Hindlimb muscle (tissue), 1 donor: ENCODE data around the gene NEO1. TPM values are rescaled to one million over a fixed set of nuclear protein-coding genes. Genes with fewer than 3 reads are reported as not detected.

Experiments used
- DNase-seq: peaks from one replicate; pipeline ENCODE4 v3.0.0-alpha.2; 2013
- polyA plus RNA-seq: library from polyadenylated mRNA; unstranded; fragments of 120-200 nt; gene quantifications from one replicate; pipeline ENCODE4 v1.2.1, GENCODE V29; 2013; ENCODE audit not compliant: insufficient read length

Gene NEO1
- polyA plus RNA-seq, 1 donor = 40.2 TPM

DNA sequence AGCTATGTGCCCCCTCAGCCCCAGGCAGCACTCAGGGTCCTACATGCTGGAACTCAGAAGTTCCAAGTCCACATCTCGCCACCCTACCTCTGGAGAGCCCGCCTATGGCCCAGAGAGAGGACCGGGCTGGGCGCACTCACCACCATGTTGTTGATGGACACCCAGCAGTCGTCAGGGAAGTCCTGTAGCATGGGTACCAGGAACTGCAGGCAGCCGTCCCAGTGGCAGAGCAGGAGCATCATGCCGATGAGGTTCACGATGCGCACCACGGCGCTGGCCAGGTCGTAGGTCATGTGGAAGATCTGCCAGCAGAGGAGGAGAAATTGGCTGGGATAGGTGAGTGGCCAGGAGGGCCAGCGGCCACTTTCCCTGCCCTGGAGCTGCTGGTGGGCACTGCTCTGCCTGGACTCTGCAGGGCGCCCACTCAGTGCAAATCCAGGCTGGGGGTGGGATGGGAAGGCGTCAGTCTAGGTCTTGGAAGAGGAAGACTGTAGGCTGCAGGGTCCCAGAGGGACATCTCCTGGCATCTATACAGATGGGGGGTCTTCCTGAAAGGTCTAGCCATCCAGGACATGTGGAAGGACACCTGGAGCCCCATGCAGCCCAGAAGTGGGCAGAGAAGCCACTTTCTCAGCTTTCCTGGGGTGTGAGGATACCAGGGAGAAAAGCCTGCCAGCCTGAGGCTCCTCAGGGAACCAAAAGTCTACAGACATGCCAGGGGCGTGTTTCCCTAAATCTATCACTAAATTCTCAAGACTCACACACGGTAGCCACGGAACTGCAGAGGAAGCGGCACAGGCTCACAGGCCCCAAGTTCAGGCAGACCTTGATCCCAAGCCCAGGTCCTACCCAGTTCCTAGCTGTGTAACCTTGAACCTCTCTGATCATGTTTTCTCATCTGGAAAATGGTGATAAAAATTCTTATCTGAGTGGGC lies 280.0 kb downstream of the NEO1 start:
- no peak for DNase-seq

DNA sequence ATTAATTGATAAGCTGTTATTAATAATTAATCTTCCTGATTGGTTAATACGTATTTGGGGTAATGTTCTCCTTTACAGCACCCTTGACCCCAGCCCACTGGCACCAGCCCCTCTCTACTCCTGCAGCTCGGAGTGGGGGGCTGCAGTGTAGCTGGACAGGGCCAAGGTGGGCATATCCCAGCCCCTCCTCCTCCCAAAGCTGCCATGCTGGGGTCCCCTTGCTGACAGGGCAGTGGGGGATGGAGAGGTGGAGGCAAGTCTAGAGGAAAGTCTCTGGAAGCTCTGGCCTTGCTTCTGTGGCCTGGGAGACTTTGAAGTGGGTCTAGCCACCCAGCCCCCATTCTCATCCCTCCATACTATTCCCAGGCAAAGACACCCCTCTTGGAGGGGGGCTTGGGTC lies 280.7 kb downstream of the NEO1 start:
- no peak for DNase-seq

DNA sequence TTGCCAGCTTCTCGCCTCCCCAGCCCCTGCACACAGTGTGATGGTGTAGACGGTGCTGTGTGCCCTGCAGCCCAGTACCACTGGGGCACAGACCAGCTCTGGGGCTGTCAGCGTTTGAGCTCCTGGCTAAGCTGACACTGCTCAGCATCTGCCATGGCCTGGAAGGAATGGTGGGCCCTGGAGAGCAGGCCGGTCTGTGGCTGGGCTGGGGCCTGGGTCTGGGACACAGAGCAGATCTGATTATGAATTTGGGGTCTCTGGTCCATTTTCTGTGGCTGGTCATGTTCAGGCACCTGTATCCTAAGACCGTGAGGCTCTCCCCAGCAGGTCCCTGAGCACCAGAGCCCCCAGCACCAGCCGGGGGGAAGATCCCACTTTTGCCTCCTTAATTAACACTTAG lies 281.8 kb downstream of the NEO1 start:
- no peak for DNase-seq

DNA sequence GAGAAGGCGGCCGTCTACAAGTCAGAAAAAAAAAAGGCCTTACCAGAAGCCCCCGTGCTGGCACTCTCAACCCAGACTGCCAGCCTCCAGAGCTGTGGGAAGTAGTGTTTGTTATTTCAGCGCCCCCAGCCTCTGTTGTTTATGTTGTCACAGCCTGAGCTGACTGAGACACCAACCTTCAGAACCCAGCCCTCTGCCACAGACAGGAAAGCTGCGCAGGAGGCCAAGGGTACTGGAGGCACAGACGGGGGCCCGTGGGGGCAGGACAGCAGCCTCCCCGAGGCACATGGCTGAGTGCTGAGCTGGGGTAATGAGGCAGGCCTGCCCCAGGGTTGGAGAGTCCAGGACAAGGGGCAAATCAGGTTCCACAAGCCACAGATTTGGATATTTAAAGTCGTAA lies 282.8 kb downstream of the NEO1 start:
- no peak for DNase-seq

DNA sequence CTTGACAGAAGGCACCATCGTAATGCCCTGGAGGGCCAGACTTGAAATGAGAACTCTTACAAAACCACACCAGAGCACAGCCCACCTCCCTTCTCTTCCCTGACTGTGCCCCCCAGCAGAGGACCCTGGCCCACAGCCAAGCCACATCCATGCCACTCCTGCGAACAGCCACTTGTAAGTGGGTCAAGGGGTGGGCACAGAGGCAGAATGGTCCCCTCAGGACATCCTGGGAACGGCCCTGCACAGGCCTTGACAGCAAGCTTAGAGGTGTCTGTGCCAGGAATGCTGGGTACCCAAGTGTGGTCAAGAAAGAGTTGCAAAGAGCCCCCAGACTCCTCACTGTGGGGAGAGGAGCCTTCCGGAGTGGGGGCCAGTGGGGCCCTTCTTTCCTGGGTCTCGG lies 283.2 kb downstream of the NEO1 start:
- no peak for DNase-seq

DNA sequence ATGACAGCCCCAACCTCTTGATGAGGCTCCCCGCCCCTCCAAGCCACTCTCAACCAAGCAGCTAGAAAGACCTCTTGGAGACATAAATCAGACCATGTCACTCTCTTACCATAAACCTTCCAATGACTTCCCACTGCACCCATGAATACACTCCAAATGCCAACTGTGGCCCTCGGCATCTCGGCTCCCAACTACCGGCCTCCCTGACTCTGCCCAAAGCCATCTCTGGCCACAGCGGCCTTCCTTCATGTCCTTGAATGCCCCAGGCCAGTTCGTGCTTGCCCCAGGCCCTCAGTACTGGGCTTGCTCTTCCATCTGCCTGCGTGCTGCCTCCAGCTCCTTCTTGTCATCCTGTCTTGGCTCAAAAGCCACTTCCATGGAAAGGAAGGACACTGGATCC lies 284.5 kb downstream of the NEO1 start:
- no peak for DNase-seq

DNA sequence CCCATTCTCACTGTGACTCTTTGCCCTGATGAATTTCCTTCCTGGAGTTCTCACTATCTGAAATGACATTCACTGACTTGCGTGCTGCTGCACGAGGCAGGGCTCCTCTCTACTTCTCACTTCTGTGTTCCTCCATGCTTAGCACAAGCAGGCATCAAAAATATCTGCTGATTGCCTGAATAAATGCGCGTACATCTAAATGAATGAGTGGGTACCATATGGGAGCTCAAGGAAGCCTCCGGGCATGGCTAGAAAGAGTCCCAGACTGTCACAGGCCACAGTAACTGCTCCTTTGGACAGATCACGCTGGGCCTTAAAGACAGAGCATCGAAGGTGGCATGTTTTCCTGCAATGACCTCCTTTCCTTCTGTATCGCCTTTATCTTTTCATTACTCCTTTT lies 284.9 kb downstream of the NEO1 start:
- DNase-seq = no peak

DNA sequence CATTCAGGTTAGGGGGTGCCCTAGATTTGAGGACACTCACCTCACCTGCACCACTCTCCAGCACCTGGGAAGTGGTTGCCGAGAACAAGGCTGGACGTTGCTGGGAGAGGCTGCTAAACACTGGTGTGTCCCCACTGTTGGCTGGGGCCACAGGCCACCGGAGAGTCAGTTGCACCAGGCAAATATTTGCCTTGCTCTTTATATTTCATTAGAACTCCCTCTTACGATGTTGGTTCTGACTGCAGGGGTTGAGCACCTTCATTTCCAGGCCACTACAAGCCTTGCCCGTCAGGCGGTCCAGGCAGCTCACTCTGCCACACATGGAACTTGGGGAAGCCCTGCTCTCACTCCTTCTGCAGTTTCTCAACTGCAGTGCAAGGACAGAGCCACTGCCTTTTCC lies 285.8 kb downstream of the NEO1 start:
- no peak for DNase-seq

DNA sequence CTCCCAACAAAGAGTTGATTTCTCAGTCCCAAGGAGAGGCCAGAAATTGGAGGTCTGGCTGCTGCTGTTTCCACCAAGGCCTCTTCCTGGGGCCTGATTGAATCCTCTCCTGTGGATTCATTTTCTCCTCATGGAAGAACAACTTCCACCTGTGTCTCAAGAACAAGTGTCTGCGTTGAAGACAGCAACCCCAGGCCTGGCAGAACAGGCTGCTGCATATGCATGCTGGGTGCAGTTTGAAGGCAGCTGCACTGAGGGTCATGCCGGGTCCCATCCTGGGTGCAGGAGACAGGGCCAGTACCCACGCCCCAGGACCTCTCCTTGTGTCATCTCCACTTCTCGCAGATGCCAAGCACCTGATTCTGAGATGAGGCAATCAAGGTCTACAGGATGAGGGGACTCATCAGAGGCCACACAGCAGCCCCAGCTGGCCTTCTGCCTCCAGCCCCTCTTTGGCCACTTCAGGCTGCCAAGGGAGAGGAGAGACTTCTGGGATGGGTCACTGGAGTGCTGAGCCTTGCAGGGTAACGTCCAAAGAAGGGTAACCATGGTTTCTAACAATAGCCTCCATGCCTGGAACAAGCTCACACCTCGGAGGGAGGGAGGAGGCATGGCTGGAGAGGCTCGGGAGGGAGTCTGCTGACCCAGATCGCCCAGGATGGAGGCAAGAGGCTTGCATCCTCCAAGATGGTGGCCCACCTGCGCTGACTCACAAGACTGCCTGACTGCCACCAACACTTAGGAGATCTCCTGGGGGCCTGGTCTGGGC lies 286.5 kb downstream of the NEO1 start:
- DNase-seq = no peak

DNA sequence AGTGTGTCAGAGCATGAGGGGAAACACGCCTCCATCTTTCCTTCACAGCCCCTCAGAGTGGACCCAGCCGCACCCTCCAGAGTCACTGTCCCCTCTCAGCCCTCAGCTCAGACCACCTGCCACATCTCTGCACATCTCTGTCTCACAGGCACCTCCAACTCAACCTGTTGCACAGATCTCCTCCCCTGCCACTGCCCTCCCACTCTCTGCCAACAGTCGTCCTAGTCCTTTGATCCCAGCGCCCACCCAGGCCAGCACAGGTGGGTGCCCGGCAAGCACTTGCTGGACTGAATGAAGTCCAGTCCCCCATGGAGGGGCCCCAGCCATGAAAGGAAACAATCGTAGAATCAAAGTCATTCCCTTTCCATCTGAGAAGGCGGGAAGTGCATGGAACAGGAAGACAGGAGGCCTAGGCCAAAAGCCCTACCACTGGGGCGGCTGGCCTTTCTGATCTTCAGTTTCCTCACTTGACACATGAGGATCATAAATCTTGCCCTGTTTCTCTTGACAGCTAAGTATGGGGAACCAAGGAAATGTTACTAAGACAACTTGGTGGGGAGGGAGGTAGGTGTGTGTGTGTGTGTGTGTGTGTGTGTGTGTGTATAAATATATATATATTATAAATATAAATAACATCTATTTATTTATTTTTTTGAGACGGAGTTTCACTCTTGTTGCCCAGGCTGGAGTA lies 288.4 kb downstream of the NEO1 start:
- DNase-seq = no peak

DNA sequence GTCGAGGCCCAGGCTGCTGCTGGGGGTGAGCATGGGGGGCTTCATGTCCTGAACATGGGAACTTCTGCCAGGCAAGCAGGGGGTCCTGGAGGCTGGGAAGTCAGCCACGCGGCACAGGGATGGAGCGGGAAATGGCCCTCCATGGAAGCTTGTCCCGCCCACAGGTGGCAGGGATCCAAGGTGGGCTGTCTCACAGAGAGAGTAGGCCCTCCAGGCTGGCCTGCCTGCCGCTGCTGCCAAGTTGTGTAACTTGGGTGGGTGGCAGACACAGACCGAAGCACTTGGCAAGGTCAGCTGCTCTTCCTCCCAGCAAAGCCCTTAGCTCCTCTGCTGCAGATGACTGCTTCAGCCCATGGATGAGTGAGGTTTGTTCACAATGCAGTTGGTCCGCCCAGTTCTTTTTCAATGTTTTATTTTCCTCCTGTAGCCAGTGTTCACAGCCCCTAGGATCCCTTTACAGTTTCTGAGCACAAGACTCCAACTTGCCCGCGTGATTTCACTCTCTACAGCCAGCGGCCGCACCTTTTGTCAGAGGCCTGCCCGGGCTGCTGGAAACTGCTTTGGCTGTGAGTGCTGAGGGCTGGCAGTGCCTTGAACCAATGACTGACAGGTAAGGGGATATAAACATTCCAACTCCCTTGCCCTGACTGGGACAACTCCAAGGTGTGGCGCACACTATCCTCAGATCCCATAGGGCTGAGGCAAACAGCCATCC lies 289.8 kb downstream of the NEO1 start:
- no peak for DNase-seq

DNA sequence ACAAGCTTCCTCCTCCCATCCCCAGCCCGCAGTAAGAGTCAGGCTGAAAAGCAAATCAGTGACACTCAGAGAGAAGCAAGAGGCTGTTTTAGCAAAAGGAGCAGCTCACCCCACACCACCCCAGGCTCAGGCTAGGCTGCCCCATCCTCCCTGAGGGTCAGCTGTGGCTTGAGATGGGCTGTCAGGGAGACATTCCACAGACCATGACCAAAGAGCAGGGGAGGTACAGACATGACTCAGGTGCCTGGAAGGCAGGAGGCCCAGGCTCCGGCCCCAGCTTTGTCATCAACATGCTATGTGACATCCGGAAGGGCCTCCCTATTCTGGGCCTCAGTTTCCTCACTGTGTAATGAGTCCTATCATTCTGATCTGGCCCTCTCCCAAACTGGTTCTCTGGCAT lies 291.8 kb downstream of the NEO1 start:
- DNase-seq = no peak

DNA sequence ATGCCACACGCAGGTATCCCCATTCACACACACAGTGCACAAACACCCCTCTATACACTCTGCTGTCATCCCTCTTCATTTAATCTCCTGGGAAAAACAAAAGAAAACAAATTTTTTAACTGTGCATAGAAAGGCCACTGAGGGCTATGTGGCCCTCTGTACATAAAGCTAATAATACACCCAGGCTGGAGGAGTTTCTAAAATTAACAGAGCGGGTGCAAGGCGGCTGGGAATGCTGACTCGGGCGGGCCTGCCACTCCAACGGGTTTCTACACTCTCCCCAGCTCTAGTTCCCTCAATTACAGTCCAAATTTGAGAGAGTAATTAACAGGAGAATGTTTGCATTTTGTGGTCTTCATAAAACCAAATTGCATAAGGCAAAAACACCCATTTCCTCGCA lies 293.4 kb downstream of the NEO1 start:
- DNase-seq = no peak

DNA sequence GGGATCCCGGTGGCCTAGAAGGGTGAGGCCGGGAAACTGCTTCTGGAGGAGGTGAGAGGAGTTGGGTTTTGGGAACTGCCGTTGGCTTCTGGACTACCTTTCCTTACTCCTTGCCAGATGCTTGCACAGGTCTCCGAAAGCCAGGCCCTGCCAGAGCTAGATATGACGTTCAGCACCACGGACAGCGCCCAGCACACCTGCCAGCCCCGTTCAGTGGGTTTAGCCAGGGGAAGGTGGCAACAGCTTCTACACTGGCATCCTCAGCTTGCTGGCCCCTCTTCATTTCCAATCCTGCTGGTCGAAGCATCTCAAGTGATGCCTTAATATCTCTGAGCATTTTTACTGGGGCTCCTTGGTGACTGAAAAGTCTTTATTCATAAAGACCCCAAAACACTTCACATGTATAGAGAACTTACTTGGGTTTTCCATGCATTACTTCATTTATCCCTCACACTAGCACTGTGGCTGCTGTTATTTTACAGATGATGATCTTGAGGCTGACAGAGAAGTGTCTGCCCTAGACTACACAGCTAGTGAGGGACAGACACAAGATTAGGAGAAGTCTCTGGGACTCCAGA lies 294.6 kb downstream of the NEO1 start:
- peak; percentile 44 for DNase-seq

DNA sequence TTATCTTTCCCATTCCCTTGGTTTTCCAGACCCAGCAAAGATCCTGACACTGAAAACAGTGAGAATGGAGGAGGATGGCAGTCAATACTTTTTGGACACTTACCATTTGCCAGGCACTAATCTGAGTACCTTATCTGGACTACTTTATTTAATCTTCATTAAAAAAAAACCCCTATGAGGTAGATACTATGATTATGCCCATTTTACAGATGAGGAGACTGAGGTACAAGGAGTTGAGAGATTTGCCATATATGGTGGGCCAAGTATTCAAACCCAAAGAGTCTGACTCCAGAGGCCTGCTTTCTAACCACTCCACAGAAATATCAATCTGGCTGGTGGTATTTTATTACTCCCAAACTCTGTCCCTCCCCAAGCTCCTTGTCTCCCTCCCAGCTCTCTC lies 296.9 kb downstream of the NEO1 start:
- no peak for DNase-seq

DNA sequence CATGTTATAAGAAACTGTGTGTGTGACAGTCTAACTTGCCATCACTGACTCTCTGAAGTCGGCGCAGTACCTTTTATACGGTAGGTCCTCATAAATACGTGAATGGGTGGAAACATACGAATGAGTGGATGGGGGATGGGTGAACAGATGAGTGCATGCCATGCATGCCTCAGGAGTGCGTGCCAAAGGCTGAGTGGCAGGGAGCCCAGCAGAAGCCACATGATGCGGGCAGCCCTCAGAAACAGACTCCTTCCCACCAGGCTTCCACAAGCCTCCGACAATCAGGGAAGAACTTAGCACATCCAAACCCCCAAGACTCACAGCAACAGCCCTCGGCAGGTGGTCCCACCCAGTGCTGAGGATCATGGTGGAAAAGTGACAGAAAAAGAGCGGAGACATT lies 299.8 kb downstream of the NEO1 start:
- DNase-seq = no peak

DNA sequence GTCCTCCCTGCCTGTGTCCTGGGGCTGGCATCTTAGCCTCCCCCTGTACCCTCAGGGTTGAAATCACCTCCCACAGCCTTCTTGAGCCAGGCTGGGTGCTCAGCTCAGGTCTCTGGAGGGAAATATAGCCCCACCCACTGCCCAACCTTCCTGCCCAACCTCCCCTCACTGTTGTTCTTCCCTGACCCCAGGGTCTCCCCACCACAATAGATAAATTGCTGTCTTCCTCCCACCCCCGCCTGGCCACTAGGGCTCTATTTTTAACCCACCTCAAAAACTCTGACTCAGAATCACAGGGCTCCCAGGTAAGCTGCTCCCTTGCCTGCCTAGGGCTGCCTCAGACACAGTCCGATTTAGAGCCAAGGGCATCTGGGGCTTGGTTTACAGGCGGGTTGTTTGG lies 301.5 kb downstream of the NEO1 start:
- DNase-seq = no peak

DNA sequence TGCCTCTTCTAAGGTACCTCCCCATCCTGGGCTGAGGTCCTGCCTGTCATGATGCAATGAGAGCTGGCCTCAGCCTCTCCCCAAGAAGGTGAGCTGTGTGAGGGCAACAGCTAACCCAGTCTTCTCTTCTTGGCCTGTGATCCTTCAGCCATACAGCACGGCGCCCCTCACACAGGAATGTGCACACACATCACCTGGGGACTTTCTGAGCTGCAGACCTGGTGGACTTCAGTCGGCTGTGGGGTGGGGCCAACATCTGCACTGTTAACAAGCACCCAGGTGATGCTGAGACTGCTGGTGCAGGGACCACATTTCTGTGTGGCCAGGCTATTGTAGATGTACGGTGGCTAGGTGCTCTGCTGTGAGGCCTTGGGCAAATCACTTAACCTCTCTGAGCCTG lies 302.0 kb downstream of the NEO1 start:
- DNase-seq = no peak
